HEK293 (cell line): ENCODE results near the gene LRRC27.
"Not testable (repeated sequence)": the region's sequence is repeated elsewhere in the genome, so short reads cannot be mapped to it uniquely, and the experiment has no call there.

Experiments
- CTCF ChIA-PET: fragments of 350-600 bp; formaldehyde crosslinking; extraction: SDS; loops from one replicate; lab custom pipeline; 2021; ENCODE audit warnings: antibody characterized with exemption; lab: Yijun Ruan, JAX
- POLR2A ChIA-PET: fragments of 300-600 bp; formaldehyde crosslinking; extraction: SDS; loops from one replicate; lab custom pipeline; 2020; ENCODE audit warnings: antibody characterized with exemption, inconsistent platforms; lab: Yijun Ruan, JAX
- H3K27ac ChIP-seq: fragments of 200-500 bp; sonication (Bioruptor generic); 2 replicates; pipeline ENCODE4 v1.5.1; 2014; ENCODE audit warnings: low read depth, low read length, control low read depth, inconsistent platforms; ENCODE audit errors: extremely low read depth
- H3K36me3 ChIP-seq, 2 experiments: fragments of 200-500 bp in 1 of 2; sonication (Bioruptor generic) in 1 of 2; 1 replicate in 1 of 2; 2 replicates in 1 of 2; pipeline ENCODE4 v1.5.1; 2014 to 2017; ENCODE audit warnings: inconsistent platforms in 2 of 2, low read length in 2 of 2; ENCODE audit not compliant: control insufficient read depth in 2 of 2, insufficient read depth in 1 of 2
- H3K4me1 ChIP-seq: fragments of 200-500 bp; sonication (Bioruptor generic); 2 replicates; pipeline ENCODE4 v1.5.1; 2014; ENCODE audit warnings: mild to moderate bottlenecking, low read length, inconsistent platforms; ENCODE audit not compliant: control insufficient read depth, insufficient read depth
- H3K4me3 ChIP-seq: 2 replicates; pipeline ENCODE4 v1.5.1; 2011; ENCODE audit warnings: low read depth, mild to moderate bottlenecking, control low read depth, low read length, moderate library complexity
- H3K9me3 ChIP-seq: fragments of 200-500 bp; sonication (Bioruptor generic); 2 replicates; pipeline ENCODE4 v1.5.1; 2014; ENCODE audit warnings: low read depth, low read length, inconsistent platforms; ENCODE audit not compliant: control insufficient read depth, insufficient read depth
- ATF2 ChIP-seq: fragments of 450-650 bp; formaldehyde crosslinking; IDR thresholded peaks from 2 replicates; pipeline ENCODE4 v1.5.1; 2016; ENCODE audit warnings: missing biosample characterization, missing genetic modification characterization, low read depth
- GLI4 ChIP-seq: fragments of 450-650 bp; formaldehyde crosslinking; IDR thresholded peaks from 2 replicates; pipeline ENCODE4 v1.5.1; 2016; ENCODE audit warnings: missing biosample characterization, missing genetic modification characterization
- KLF17 ChIP-seq: fragments of 450-650 bp; formaldehyde crosslinking; IDR thresholded peaks from 2 replicates; pipeline ENCODE4 v1.5.1; 2016; ENCODE audit warnings: missing biosample characterization, missing genetic modification characterization
- REPIN1 ChIP-seq: fragments of 450-650 bp; formaldehyde crosslinking; IDR thresholded peaks from 2 replicates; pipeline ENCODE4 v1.5.1; 2017; ENCODE audit warnings: missing biosample characterization, missing genetic modification characterization, low read depth
- SP7 ChIP-seq: fragments of 450-650 bp; formaldehyde crosslinking; IDR thresholded peaks from 2 replicates; pipeline ENCODE4 v1.5.1; 2016; ENCODE audit warnings: missing biosample characterization, missing genetic modification characterization
- ZFP41 ChIP-seq: fragments of 450-650 bp; formaldehyde crosslinking; IDR thresholded peaks from 2 replicates; pipeline ENCODE4 v1.5.1; 2016; ENCODE audit warnings: missing biosample characterization, missing genetic modification characterization, borderline replicate concordance
- ZNF19 ChIP-seq: fragments of 450-650 bp; formaldehyde crosslinking; IDR thresholded peaks from 2 replicates; pipeline ENCODE4; 2016; ENCODE audit warnings: missing biosample characterization, missing genetic modification characterization, low read depth
- ZNF223 ChIP-seq: fragments of 450-650 bp; formaldehyde crosslinking; IDR thresholded peaks from 2 replicates; pipeline ENCODE4 v1.5.1; 2016; ENCODE audit warnings: missing biosample characterization, missing genetic modification characterization
- ZNF24 ChIP-seq: fragments of 450-650 bp; formaldehyde crosslinking; IDR thresholded peaks from 2 replicates; pipeline ENCODE4 v1.5.1; 2016; ENCODE audit warnings: missing biosample characterization, missing genetic modification characterization
- ZNF426 ChIP-seq: fragments of 450-650 bp; formaldehyde crosslinking; IDR thresholded peaks from 2 replicates; pipeline ENCODE4 v1.5.1; 2017; ENCODE audit warnings: missing biosample characterization, missing genetic modification characterization, mild to moderate bottlenecking, inconsistent platforms, moderate library complexity
- ZNF513 ChIP-seq: fragments of 450-650 bp; IDR thresholded peaks from 2 replicates; pipeline ENCODE4 v1.5.1; 2018; ENCODE audit warnings: missing biosample characterization, missing genetic modification characterization
- ZNF514 ChIP-seq: fragments of 450-650 bp; formaldehyde crosslinking; IDR thresholded peaks from 2 replicates; pipeline ENCODE4 v1.5.1; 2016; ENCODE audit warnings: missing biosample characterization, missing genetic modification characterization
- ZNF544 ChIP-seq: fragments of 450-650 bp; formaldehyde crosslinking; IDR thresholded peaks from 2 replicates; pipeline ENCODE4 v1.5.0; 2017; ENCODE audit warnings: missing biosample characterization, missing genetic modification characterization
- ZNF549 ChIP-seq: fragments of 450-650 bp; IDR thresholded peaks from 2 replicates; pipeline ENCODE4 v1.5.1; 2018; ENCODE audit warnings: missing biosample characterization, missing genetic modification characterization, mild to moderate bottlenecking, inconsistent platforms, moderate library complexity
- ZNF555 ChIP-seq: fragments of 450-650 bp; formaldehyde crosslinking; conservative IDR thresholded peaks from 2 replicates; pipeline ENCODE4 v1.5.1; 2017; ENCODE audit warnings: missing biosample characterization, mild to moderate bottlenecking, missing genetic modification characterization, inconsistent platforms
- ZNF558 ChIP-seq: fragments of 450-650 bp; formaldehyde crosslinking; IDR thresholded peaks from 2 replicates; pipeline ENCODE4 v1.5.1; 2016; ENCODE audit warnings: missing biosample characterization, missing genetic modification characterization
- ZNF571 ChIP-seq: fragments of 450-650 bp; formaldehyde crosslinking; IDR thresholded peaks from 2 replicates; pipeline ENCODE4 v1.5.0; 2017; ENCODE audit warnings: missing biosample characterization, missing genetic modification characterization
- ZNF768 ChIP-seq: fragments of 450-650 bp; formaldehyde crosslinking; IDR thresholded peaks from 2 replicates; pipeline ENCODE4 v1.5.1; 2018; ENCODE audit warnings: missing biosample characterization, mild to moderate bottlenecking, missing genetic modification characterization

LRRC27 gene

GRCh38 chr10:132336919-132337407 lies 5.0 kb downstream of the LRRC27 start (continued):
- no peak for TF ChIP-seq ZNF24 (tag by site-specific recombination)
- TF ChIP-seq ZNF514 (tag by site-specific recombination): no peak
- TF ChIP-seq GLI4 (tag by site-specific recombination): no peak
- no peak for TF ChIP-seq ZNF768 (tag by site-specific recombination)
- TF ChIP-seq ZNF426 (tag by site-specific recombination): no peak
- no peak for TF ChIP-seq ZNF223 (tag by site-specific recombination)

- ChIA-PET CTCF (interaction anchor here (0.6 to 2.4 kb wide), 5 partner anchors 11 to 117 kb away, joined by 3 to 15 read pairs (median 5); no protein-coding TSS in a partner anchor), POLR2A (interaction anchor here (0.6 kb wide), 1 partner anchor 157 kb away, joined by 3 read pairs; no protein-coding TSS in a partner anchor)
- peaks cover 11% of the 10 kb centered on the region for H3K4me1 ChIP-seq
These were observed 5.9 kb downstream of the LRRC27 start for GRCh38 chr10:132337854-132338253.

GRCh38 chr10:132338876-132339275 lies 6.9 kb downstream of the LRRC27 start:
- POLR2A ChIA-PET: no interaction called here
- TF ChIP-seq ATF2 (tag by site-specific recombination): no peak
- TF ChIP-seq ZNF544 (tag by site-specific recombination): no peak
- no peak for TF ChIP-seq ZNF549 (tag by site-specific recombination)
- TF ChIP-seq SP7 (tag by site-specific recombination): no peak
- TF ChIP-seq ZNF558: no peak
- TF ChIP-seq ZNF571 (tag by site-specific recombination): no peak
- no peak for TF ChIP-seq KLF17 (tag by site-specific recombination)
- no peak for TF ChIP-seq ZNF555 (tag by site-specific recombination)
- no peak for TF ChIP-seq ZFP41 (tag by site-specific recombination)
- no peak for TF ChIP-seq ZNF19 (tag by site-specific recombination)
- no peak for TF ChIP-seq ZNF513 (tag by site-specific recombination)
- TF ChIP-seq REPIN1 (tag by site-specific recombination): no peak
- H3K4me1 ChIP-seq: peaks cover 11% of the 10 kb centered on the region
- no peak overlapping the region for H3K4me3 ChIP-seq
- CTCF ChIA-PET: interaction anchor here (0.7 to 2.4 kb wide), 5 partner anchors 10 to 588 kb away, joined by 3 to 15 read pairs (median 5); no protein-coding TSS in a partner anchor
- H3K27ac ChIP-seq: no peak overlapping the region
- H3K36me3 ChIP-seq: peaks cover 0 to 5% of the 10 kb centered on the region in 2 experiments; a peak in 2 of 3 replicates
- no peaks in the 10 kb centered on the region for H3K9me3 ChIP-seq

More at GRCh38 chr10:132337854-132338253, 5.9 kb downstream of the LRRC27 start:
- H3K27ac ChIP-seq, H3K4me3 ChIP-seq, H3K9me3 ChIP-seq, H3K36me3 ChIP-seq: not testable (repeated sequence)
